ENCODE measurements around the gene MTMR10.

- TF ChIP-seq POLR2AphosphoS5 (IDR thresholded peaks at IDR 0.05; ENCODE audit: low read depth, low read length): no peak
- no peak for TF ChIP-seq POLR2A (IDR thresholded peaks at IDR 0.05; ENCODE audit: low read depth, low read length)
- TF ChIP-seq SPI1 (IDR thresholded peaks at IDR 0.05; ENCODE audit: low read depth, low read length): no peak
- no peak for TF ChIP-seq TAF1 (IDR thresholded peaks at IDR 0.05; ENCODE audit: low read depth, low read length)
- TF ChIP-seq POU2F2 (IDR thresholded peaks at IDR 0.05; ENCODE audit: low read depth, low read length): no peak
- TF ChIP-seq PAX5 (IDR thresholded peaks at IDR 0.05; ENCODE audit: insufficient read depth, low read length, severe bottlenecking): peak; percentile 91
Measured at GRCh38 chr15:31005660-31006059, 14.2 kb upstream of the MTMR10 start.

Measured in GM12891 (cell line).